Measurements from ENCODE around the gene EIF2D.

- no peak for TF ChIP-seq POLR2A (IDR thresholded peaks at IDR 0.05; ENCODE audit: low read length)
- no peak for TF ChIP-seq GATA1 (IDR thresholded peaks at IDR 0.05; ENCODE audit: low read depth, low read length)
Observed at GRCh38 chr1:206600527-206600926, 11.7 kb downstream of the EIF2D start.

Data from erythroblast (primary cell).